GM23338 (cell line): Measurements from ENCODE around the gene FAM118B. TPM values are rescaled to one million over a fixed set of nuclear protein-coding genes. Genes with fewer than 3 reads are reported as not detected.

Source experiments
- ATAC-seq: fragments of 200-7000 bp; cut with Tn5 transposase; 3 replicates; pipeline ENCODE4 v1.9.1; 2020
- DNase-seq: peaks from one replicate; pipeline ENCODE4 v3.0.0-alpha.2; 2015; ENCODE audit warnings: low spot score
- H2AFZ ChIP-seq: fragments of 200-600 bp; sonication (generic); 2 replicates; pipeline ENCODE4 v1.8.0; 2016; ENCODE audit warnings: antibody characterized with exemption, mild to moderate bottlenecking, moderate library complexity
- H3F3A ChIP-seq: fragments of 200-600 bp; sonication (generic); replicated peaks from 2 replicates; pipeline ENCODE4 v1.8.0; 2017; ENCODE audit warnings: antibody characterized with exemption, mixed run types, low read depth
- H3K27ac ChIP-seq: fragments of 200-600 bp; sonication (generic); 2 replicates; pipeline ENCODE4 v1.6.1; 2016; ENCODE audit warnings: low read depth
- H3K27me3 ChIP-seq: fragments of 200-600 bp; sonication (generic); 2 replicates; pipeline ENCODE4 v1.8.0; 2016; ENCODE audit warnings: mild to moderate bottlenecking, mixed run types, moderate library complexity; ENCODE audit not compliant: insufficient read depth
- H3K36me3 ChIP-seq: fragments of 200-600 bp; sonication (generic); 2 replicates; pipeline ENCODE4 v1.8.0; 2016; ENCODE audit warnings: mild to moderate bottlenecking; ENCODE audit not compliant: insufficient read depth
- H3K4me1 ChIP-seq: fragments of 200-600 bp; sonication (generic); 2 replicates; pipeline ENCODE4 v1.8.0; 2016; ENCODE audit warnings: mild to moderate bottlenecking, moderate library complexity; ENCODE audit not compliant: insufficient read depth
- H3K4me2 ChIP-seq: fragments of 200-600 bp; sonication (generic); 2 replicates; pipeline ENCODE4 v1.7.1; 2017; ENCODE audit warnings: mixed run types
- H3K4me3 ChIP-seq: fragments of 200-600 bp; sonication (generic); 2 replicates; pipeline ENCODE4 v1.6.1; 2016; ENCODE audit warnings: mixed run types
- H3K79me2 ChIP-seq: fragments of 200-600 bp; sonication (generic); replicated peaks from 2 replicates; pipeline ENCODE4 v1.8.0; 2017; ENCODE audit warnings: mild to moderate bottlenecking; ENCODE audit not compliant: insufficient read depth
- H3K9me2 ChIP-seq: fragments of 200-600 bp; sonication (generic); 2 replicates; pipeline ENCODE4 v1.8.0; 2017; ENCODE audit not compliant: insufficient read depth
- H4K20me1 ChIP-seq: fragments of 200-600 bp; sonication (generic); replicated peaks from 2 replicates; pipeline ENCODE4 v1.8.0; 2017; ENCODE audit warnings: mild to moderate bottlenecking; ENCODE audit not compliant: insufficient read depth
- H3K27ac Mint-ChIP-seq: 2 replicates; pipeline ENCODE4 v1.8.0; 2020; ENCODE audit warnings: inconsistent platforms, mild to moderate bottlenecking, moderate library complexity, mixed read lengths
- H3K27me3 Mint-ChIP-seq: 3 replicates; pipeline ENCODE4 v1.8.0; 2022; ENCODE audit warnings: low read depth, mild to moderate bottlenecking, moderate library complexity, mixed read lengths, inconsistent platforms; ENCODE audit not compliant: insufficient read depth, poor library complexity
- H3K36me3 Mint-ChIP-seq: 3 replicates; pipeline ENCODE4 v1.8.0; 2021; ENCODE audit warnings: low read depth, mild to moderate bottlenecking, inconsistent platforms, moderate library complexity, mixed read lengths
- H3K4me1 Mint-ChIP-seq: 3 replicates; pipeline ENCODE4 v1.8.0; 2020; ENCODE audit warnings: mild to moderate bottlenecking, inconsistent platforms, mixed read lengths
- H3K4me3 Mint-ChIP-seq: 3 replicates; pipeline ENCODE4 v1.8.0; 2021; ENCODE audit warnings: moderate library complexity, mild to moderate bottlenecking, inconsistent platforms, mixed read lengths
- H3K9me3 Mint-ChIP-seq: 3 replicates; pipeline ENCODE4 v1.8.0; 2020; ENCODE audit warnings: moderate library complexity, mild to moderate bottlenecking, inconsistent platforms, mixed read lengths
- CREB1 ChIP-seq: fragments of 250-450 bp; sonication (Bioruptor Pico); IDR thresholded peaks from 2 replicates; pipeline ENCODE4 v1.5.0; 2020; ENCODE audit warnings: low read depth, mild to moderate bottlenecking, moderate library complexity
- CTCF ChIP-seq, 2 experiments: fragments of 200-600 bp in 1 of 2; sonication (generic) in 1 of 2; conservative IDR thresholded peaks; 2 replicates each; pipeline versions ENCODE4 v1.5.1 to v1.6.1; 2016 to 2017; ENCODE audit warnings: antibody characterized with exemption in 2 of 2, low read depth in 2 of 2, mild to moderate bottlenecking in 2 of 2, moderate library complexity in 1 of 2
- ETS1 ChIP-seq: IDR thresholded peaks from 2 replicates; pipeline ENCODE4 v1.6.1; 2016; ENCODE audit warnings: antibody characterized with exemption
- EZH2 ChIP-seq: fragments of 200-600 bp; sonication (generic); IDR thresholded peaks from one replicate; pipeline ENCODE4 v1.8.0; 2017; ENCODE audit warnings: antibody characterized with exemption, mild to moderate bottlenecking, low read depth; ENCODE audit not compliant: unreplicated experiment
- EZH2phosphoT487 ChIP-seq: fragments of 200-600 bp; sonication (generic); IDR thresholded peaks from one replicate; pipeline ENCODE4 v1.8.1; 2018; ENCODE audit warnings: antibody characterized with exemption; ENCODE audit not compliant: unreplicated experiment
- JUNB ChIP-seq: IDR thresholded peaks from one replicate; pipeline ENCODE4 v1.6.1; 2016; ENCODE audit warnings: antibody characterized with exemption; ENCODE audit not compliant: unreplicated experiment
- NANOG ChIP-seq: IDR thresholded peaks from 2 replicates; pipeline ENCODE4 v1.6.1; 2016; ENCODE audit warnings: antibody characterized with exemption, borderline replicate concordance
- POLR2AphosphoS5 ChIP-seq: IDR thresholded peaks from 2 replicates; pipeline ENCODE4 v1.6.1; 2016; ENCODE audit warnings: antibody characterized with exemption, low read depth
- REST ChIP-seq: IDR thresholded peaks from one replicate; pipeline ENCODE4 v1.6.1; 2018; ENCODE audit warnings: antibody characterized with exemption; ENCODE audit not compliant: unreplicated experiment
- STAT1 ChIP-seq: IDR thresholded peaks from one replicate; pipeline ENCODE4 v1.6.1; 2016; ENCODE audit warnings: antibody characterized with exemption; ENCODE audit not compliant: unreplicated experiment
- ZNF114 ChIP-seq: fragments of 250-450 bp; sonication (Bioruptor Pico); IDR thresholded peaks from 2 replicates; pipeline ENCODE4 v1.5.0; 2020; ENCODE audit warnings: mild to moderate bottlenecking, moderate library complexity
- ZNF331 ChIP-seq: fragments of 250-450 bp; sonication (Bioruptor Pico); IDR thresholded peaks from 2 replicates; pipeline ENCODE4 v1.5.0; 2020; ENCODE audit warnings: low read depth, mild to moderate bottlenecking, moderate library complexity
- ZNF462 ChIP-seq: fragments of 250-450 bp; sonication (Bioruptor Pico); IDR thresholded peaks from 2 replicates; pipeline ENCODE4 v1.5.0; 2020; ENCODE audit warnings: mild to moderate bottlenecking, moderate library complexity
- polyA plus RNA-seq: library from polyadenylated mRNA; unstranded; fragments of >200 nt; fragmentation: Nextera tagmentation; extraction: Ambion mirVana; gene quantifications from 2 replicates; pipeline ENCODE4 v1.2.1, GENCODE V29; 2016
- total RNA-seq: library from RNA; depleted of rRNA; stranded (reverse); fragments of >200 nt; shearing (Covaris generic); gene quantifications from 2 replicates; pipeline ENCODE4 v1.2.3, GENCODE V29; 2014

The FAM118B gene
- total and polyA plus RNA-seq, 2 experiments from 2014 or later = 33.7 to 43.4 TPM

- TF ChIP-seq ETS1 (no peak), CREB1 (CRISPR knock-in tag) (no peak), NANOG (no peak), JUNB (no peak), ZNF114 (no peak), EZH2phosphoT487 (no peak), STAT1 (no peak), REST (no peak), EZH2 (no peak), ZNF331 (no peak), POLR2AphosphoS5 (no peak), CTCF (conservative IDR thresholded peaks at IDR 0.05; ENCODE audit: low read depth in 2 of 2) (no peak), ZNF462 (CRISPR knock-in tag) (no peak)
- H3K4me2 ChIP-seq = no peak overlapping the region
- Mint-ChIP-seq H3K27me3 (no peaks in the 10 kb centered on the region), H3K27ac (no peak overlapping the region), H3K36me3 (peaks cover 54% of the 10 kb centered on the region; the same call in 2 of the 3 replicates), H3K4me1 (no peaks in the 10 kb centered on the region), H3K4me3 (no peak overlapping the region), H3K9me3 (no peaks in the 10 kb centered on the region)
- H3K4me3 ChIP-seq = no peak overlapping the region
- no peak overlapping the region for H3K27ac ChIP-seq
- no peaks in the 10 kb centered on the region for H3K4me1 ChIP-seq
- H3K36me3 ChIP-seq = peaks cover 21% of the 10 kb centered on the region; the same call in 1 of the 2 replicates
- H3K79me2 ChIP-seq = no peaks in the 10 kb centered on the region
- H3F3A ChIP-seq = peaks cover 6% of the 10 kb centered on the region; the same call in 1 of the 2 replicates
- no peak overlapping the region for H2AFZ ChIP-seq
- H3K27me3 ChIP-seq = no peaks in the 10 kb centered on the region
- ATAC-seq (no peak), DNase-seq (no peak)
- H4K20me1 ChIP-seq = 0 out of 2 replicates have a peak, but pooled peaks cover 16% of the 10 kb centered on the region
- no peaks in the 10 kb centered on the region for H3K9me2 ChIP-seq
These were observed 45.6 kb downstream of the FAM118B start for GRCh38 chr11:126257144-126257543.
